Caco-2 (cell line): ENCODE results near the gene OSM. TPM values are rescaled to one million over a fixed set of nuclear protein-coding genes. Genes with fewer than 3 reads are reported as not detected.

Experiments used
- Bru-seq: library from RNA; stranded (reverse); fragments of 400-500 nt; gene quantifications from one replicate; lab custom pipeline; 2021; lab: Mats Ljungman, UMichigan
- BruChase-seq, 2 experiments: library from RNA; stranded (reverse); fragments of 400-500 nt; gene quantifications; one replicate each; lab custom pipeline; 2021; lab: Mats Ljungman, UMichigan
- BruUV-seq: library from RNA; stranded (reverse); fragments of 400-500 nt; replicated peaks from 2 replicates; lab custom pipeline; 2021; lab: Mats Ljungman, UMichigan
- CTCF ChIA-PET: fragments of 300-600 bp; sonication (Branson Sonifier 250); formaldehyde crosslinking; loops from one replicate; lab custom pipeline; 2022; ENCODE audit warnings: antibody characterized with exemption; lab: Charles Lee
- POLR2A ChIA-PET: fragments of 300-600 bp; sonication (Branson Sonifier 250); formaldehyde crosslinking; loops from one replicate; lab custom pipeline; 2022; ENCODE audit warnings: antibody characterized with exemption; lab: Charles Lee
- DNase-seq, 2 experiments: peaks; one replicate each; pipeline versions ENCODE4 v3.0.0 to v3.0.0-alpha.2; 2020 to 2022
- H3K27me3 ChIP-seq: replicated peaks from 2 replicates; pipeline ENCODE4 v1.6.0; 2011; ENCODE audit warnings: low read length; ENCODE audit not compliant: control insufficient read depth, insufficient read depth
- H3K36me3 ChIP-seq: 2 replicates; pipeline ENCODE4 v1.5.1; 2011; ENCODE audit warnings: low read length; ENCODE audit not compliant: control insufficient read depth, insufficient read depth
- H3K4me1 ChIP-seq: fragments of 250-450 bp; sonication (Bioruptor Pico); 2 replicates; pipeline ENCODE4 v1.5.1; 2020; ENCODE audit warnings: mild to moderate bottlenecking
- H3K4me3 ChIP-seq: 2 replicates; pipeline ENCODE4 v1.5.1; 2011; ENCODE audit warnings: low read depth, mild to moderate bottlenecking, control low read depth, low read length
- H3K9me3 ChIP-seq: fragments of 250-450 bp; sonication (Bioruptor Pico); 2 replicates; pipeline ENCODE4 v1.5.1; 2020; ENCODE audit warnings: mild to moderate bottlenecking, moderate library complexity
- H3K27ac Mint-ChIP-seq: one replicate; pipeline ENCODE4 v1.8.0; 2022; ENCODE audit warnings: mixed read lengths; ENCODE audit not compliant: unreplicated experiment
- H3K27me3 Mint-ChIP-seq: one replicate; pipeline ENCODE4 v1.8.0; 2022; ENCODE audit warnings: mixed read lengths; ENCODE audit not compliant: insufficient read depth, unreplicated experiment
- H3K36me3 Mint-ChIP-seq: one replicate; pipeline ENCODE4 v1.8.0; 2022; ENCODE audit warnings: mild to moderate bottlenecking, mixed read lengths; ENCODE audit not compliant: insufficient read depth, unreplicated experiment
- H3K4me1 Mint-ChIP-seq: one replicate; pipeline ENCODE4 v1.8.0; 2022; ENCODE audit warnings: low read depth, mixed read lengths; ENCODE audit not compliant: unreplicated experiment
- H3K4me3 Mint-ChIP-seq: one replicate; pipeline ENCODE4 v1.8.0; 2022; ENCODE audit warnings: mild to moderate bottlenecking, moderate library complexity, mixed read lengths; ENCODE audit not compliant: unreplicated experiment
- H3K9me3 Mint-ChIP-seq: one replicate; pipeline ENCODE4 v1.8.0; 2022; ENCODE audit warnings: mixed read lengths; ENCODE audit not compliant: unreplicated experiment
- CTCF ChIP-seq, 2 experiments: fragments of 200-600 bp in 1 of 2; IDR thresholded peaks; 1 replicate in 1 of 2; 2 replicates in 1 of 2; pipeline versions ENCODE4 v1.5.1 to v1.8.0; 2011 to 2022; ENCODE audit warnings: antibody characterized with exemption in 1 of 2, control low read depth in 1 of 2, inconsistent platforms in 1 of 2, low read depth in 1 of 2, low read length in 1 of 2, mild to moderate bottlenecking in 1 of 2, moderate library complexity in 1 of 2; ENCODE audit not compliant: insufficient read depth in 1 of 2, severe bottlenecking in 1 of 2, unreplicated experiment in 1 of 2
- intact Hi-C: fragments of 100-400 bp; cut with micrococcal nuclease; formaldehyde crosslinking; loops from one replicate; pipeline ENCODE4 v1.10.0; 2022; ENCODE audit not compliant: unreplicated experiment
- long read RNA-seq: library from polyadenylated mRNA; stranded (forward); transcript quantifications from one replicate; pipeline ENCODE4 v2.0.0, GENCODE V29; 2022
- total RNA-seq: library from RNA; stranded (reverse); gene quantifications from 2 replicates; pipeline ENCODE4 v1.2.3, GENCODE V29; 2022

Gene OSM
- not detected in 2 replicates for total RNA-seq
- Bru-seq, nascent RNA: not detected
- BruChase-seq, experiment 1, labeled RNA remaining after a 2-hour chase: percentile 13 among the genes with signal in this experiment
- BruChase-seq, experiment 2, labeled RNA remaining after a 6-hour chase: not detected
- long read RNA-seq: 0 reads

- DNase-seq: no peak
- no peak for TF ChIP-seq CTCF (IDR thresholded peaks at IDR 0.05; ENCODE audit: insufficient read depth in 1 of 2, low read depth in 1 of 2, low read length in 1 of 2, severe bottlenecking in 1 of 2, unreplicated experiment in 1 of 2)
- Histone ChIP-seq H3K27me3 (no peaks in the 10 kb centered on the region), H3K9me3 (no peaks in the 10 kb centered on the region), H3K36me3 (no peaks in the 10 kb centered on the region), H3K4me3 (no peak within 1 kb of the TSS), H3K4me1 (peaks cover 5% of the 10 kb centered on the region; the same call in 1 of the 2 replicates)
- Mint-ChIP-seq H3K36me3 (peaks cover 5% of the 10 kb centered on the region), H3K9me3 (no peaks in the 10 kb centered on the region), H3K4me3 (no peak within 1 kb of the TSS), H3K27ac (no peak within 1 kb of the TSS), H3K27me3 (no peaks in the 10 kb centered on the region), H3K4me1 (no peaks in the 10 kb centered on the region)
- ChIA-PET CTCF (no interaction called here), POLR2A (no interaction called here)
- no TSS peak for BruUV-seq
- intact Hi-C loops: no loop called here
Measured at GRCh38 chr22:30266445-30267381, at the start of gene OSM. OSM (minus strand) TSS chr22:30266851; CDS start chr22:30266799, 52 bp downstream.

- H3K4me1 Mint-ChIP-seq: peaks cover 27% of the 10 kb centered on the region
Measured at GRCh38 chr22:30315962-30316576, 49.4 kb upstream of the OSM start.

More at GRCh38 chr22:30315962-30316576, 49.4 kb upstream of the OSM start:
- ChIA-PET POLR2A (no interaction called here), CTCF (no interaction called here)
- H3K36me3 Mint-ChIP-seq: no peaks in the 10 kb centered on the region
- no peak for DNase-seq
- H3K4me3 ChIP-seq: no peak overlapping the region
- no peak overlapping the region for H3K4me3 Mint-ChIP-seq
- intact Hi-C loops: no loop called here
- no peak overlapping the region for H3K27ac Mint-ChIP-seq
- TF ChIP-seq CTCF (IDR thresholded peaks at IDR 0.05; ENCODE audit: insufficient read depth in 1 of 2, low read depth in 1 of 2, low read length in 1 of 2, severe bottlenecking in 1 of 2, unreplicated experiment in 1 of 2): no peak
- H3K9me3 Mint-ChIP-seq: no peaks in the 10 kb centered on the region
- H3K36me3 ChIP-seq: no peaks in the 10 kb centered on the region; the same call in 1 of the 2 replicates
- no peaks in the 10 kb centered on the region for H3K27me3 Mint-ChIP-seq
- H3K9me3 ChIP-seq: no peaks in the 10 kb centered on the region
- no peaks in the 10 kb centered on the region for H3K27me3 ChIP-seq
- no TSS peak for BruUV-seq
- H3K4me1 ChIP-seq: 0 out of 2 replicates have a peak, but pooled peaks cover 4% of the 10 kb centered on the region
